ENCODE measurements around the gene RAN. TPM values are rescaled to one million over a fixed set of nuclear protein-coding genes. Genes with fewer than 3 reads are reported as not detected.

Gene RAN
- 222 and 233 TPM in 2 replicates for total RNA-seq

GRCh38 chr12:130871286-130872178 lies at the start of gene RAN:
TSS of gene RAN (plus strand) at chr12:130872066. CDS start at chr12:130872594, 528 bp downstream.

DNA sequence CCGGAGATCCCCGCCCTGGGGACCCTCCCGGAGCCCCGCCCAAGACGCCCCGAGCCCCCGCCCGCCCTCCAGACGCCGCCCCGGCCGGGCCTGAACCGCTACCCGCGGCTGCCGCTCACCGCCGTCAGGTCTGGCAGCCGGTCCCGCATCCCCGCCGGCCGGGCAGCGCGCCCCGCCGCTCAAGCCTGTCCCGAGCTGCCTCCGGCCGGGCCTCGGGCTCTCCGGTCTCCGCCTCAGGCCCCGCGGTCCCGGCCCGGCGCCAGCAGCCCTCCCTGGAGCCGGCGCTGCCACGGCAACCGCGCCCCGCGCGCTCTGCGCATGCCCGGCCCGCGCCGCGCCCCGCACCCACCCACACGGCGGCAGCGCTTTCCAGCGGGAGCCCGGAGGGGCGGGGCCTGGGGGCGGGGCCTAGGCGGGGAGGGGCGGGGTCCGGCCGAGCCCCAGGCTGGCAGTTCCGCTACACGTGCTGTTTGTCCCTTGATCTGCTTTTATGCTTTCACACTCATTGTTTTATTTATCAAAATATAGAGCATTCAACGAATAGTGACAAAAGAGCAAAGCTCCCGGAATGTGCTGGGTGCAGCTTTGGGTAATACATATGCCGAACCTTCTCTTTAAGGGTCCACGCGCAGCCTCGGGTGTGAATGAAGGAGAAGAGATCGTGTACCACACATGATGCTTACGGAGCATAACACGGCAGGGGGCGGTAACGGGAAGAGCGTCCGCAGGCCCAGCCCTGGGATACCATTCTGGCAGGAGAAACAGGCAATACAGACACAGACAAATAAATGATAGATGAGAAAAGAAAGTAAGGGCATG lies 32.7 kb upstream of the RAN start, which contains the start of gene STX2:
Gene STX2, minus strand, starts transcription at position 300 of the 819 bp plus-strand sequence. Its CDS starts 151 bp downstream, at position 149.

Other genes starting within 250 kb of the RAN start
- gene RIMBP2, start 155.8 kb upstream of the RAN start, total RNA-seq: 0.31 and 0.93 TPM in 2 replicates
- 15.9 and 20.6 TPM in 2 replicates for gene STX2, start 32.8 kb upstream of the RAN start, total RNA-seq
- gene ADGRD1, start 81.8 kb downstream of the RAN start, total RNA-seq: 0.44 and 1.1 TPM in 2 replicates

Data from cardiac ventricle fibroblast (primary cell).